Motor neuron (in vitro differentiated cells): ENCODE measurements around the gene ABHD17A. TPM values are rescaled to one million over a fixed set of nuclear protein-coding genes. Genes with fewer than 3 reads are reported as not detected.
A peak's percentile ranks its signal among the peaks of the same experiment; 100 is the strongest.

ENCODE experiments used
- ATAC-seq, 8 experiments: fragments of 200-7000 bp; cut with Tn5 transposase; replicated peaks in 6 of 8; 2 replicates each; pipeline ENCODE4 v1.8.0; 2021; ENCODE audit warnings: mild to moderate bottlenecking in 8 of 8, moderate library complexity in 8 of 8
- H3K27ac ChIP-seq, 2 donors: fragments of 250-450 bp; sonication (Bioruptor Pico); 2 replicates each; pipeline ENCODE4 v1.9.0; 2021; ENCODE audit warnings: antibody characterized with exemption in 2 of 2, mild to moderate bottlenecking in 2 of 2, moderate library complexity in 1 of 2
- H3K4me1 ChIP-seq, 2 donors: fragments of 250-450 bp; sonication (Bioruptor Pico); replicated peaks in 1 of 2; 2 replicates each; pipeline ENCODE4 v1.6.1; 2021; ENCODE audit warnings: antibody characterized with exemption in 2 of 2, mild to moderate bottlenecking in 2 of 2, moderate library complexity in 1 of 2
- H3K4me3 ChIP-seq, 5 donors: fragments of 250-450 bp; sonication (Bioruptor Pico); 2 replicates each; pipeline ENCODE4 v1.9.0; 2021; ENCODE audit warnings: antibody characterized with exemption in 5 of 5, mild to moderate bottlenecking in 5 of 5, moderate library complexity in 4 of 5
- WGBS, 10 experiments: fragments of 450-650 bp; shearing (Covaris generic); methylation state at CpG; one replicate each; pipeline ENCODE4 v1.0.0; 2022; 5-methylcytosine and 5-hydroxymethylcytosine counted together
- in situ Hi-C, 9 experiments: fragments of 400-800 bp; cut with MboI; loops; one replicate each; pipeline ENCODE4 v1.15.0; 2021; ENCODE audit warnings: low sequenced_read_pairs in 9 of 9, low pct_unique_long_range_greater_than_20kb in 2 of 9; ENCODE audit not compliant: unreplicated experiment in 9 of 9
- total RNA-seq, 8 experiments: library from RNA; unstranded; fragments of 300-600 nt; gene quantifications; 2 replicates each; pipeline versions ENCODE4 v1.2.3 to v1.2.4, GENCODE V29; 2022

The ABHD17A gene
- total RNA-seq, 8 experiments from 2014 or later: 30.4 to 42.3 (median 37.2) TPM

- Histone ChIP-seq H3K4me3 (no peak overlapping the region), H3K4me1 (peaks cover 28 to 40% of the 10 kb centered on the region in 2 donors), H3K27ac (no peak overlapping the region)
- in situ Hi-C loops: no loop called here
- ATAC-seq: no peak
- 60 to 100% (median 75%) methylated on average over 1 to 8 of the region's 10 CpGs; no CpG with 5 or more reads in 2 of the 10 experiments for WGBS, 10 experiments
Measured at GRCh38 chr19:1849886-1850398, 35.4 kb downstream of the ABHD17A start.

DNA sequence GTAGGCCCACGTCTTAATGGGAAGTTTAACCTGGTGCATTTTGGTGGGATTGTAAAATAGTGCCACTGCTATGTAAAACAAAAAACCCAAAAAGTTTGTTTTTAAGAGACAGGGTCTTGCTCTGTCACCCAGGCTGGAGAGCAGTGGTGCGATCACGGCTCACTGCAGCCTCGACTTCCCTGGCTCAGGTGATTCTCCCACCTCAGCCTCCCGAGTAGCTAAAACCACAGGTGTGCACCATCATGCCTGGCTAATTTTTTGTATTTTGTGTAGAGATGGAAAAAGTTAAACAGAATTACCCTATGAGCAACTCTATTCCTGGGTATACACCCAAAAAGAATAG, 36.2 kb downstream of the ABHD17A start:
- no peak for ATAC-seq
- Histone ChIP-seq H3K27ac (no peak overlapping the region), H3K4me1 (peaks cover 19 to 32% of the 10 kb centered on the region in 2 donors), H3K4me3 (no peak overlapping the region)
- in situ Hi-C loops: no loop called here
- 0 to 82% (median 53%) methylated on average over 1 to 4 of the region's 5 CpGs; no CpG with 5 or more reads in 4 of the 10 experiments for WGBS, 10 experiments

GRCh38 chr19:1848399-1849131, 36.7 kb downstream of the ABHD17A start, which contains the start of gene REXO1:
REXO1 (minus strand) TSS chr19:1848483; CDS start chr19:1848358, 125 bp downstream.
- 0 to 60% (median 4%) methylated on average over 1 to 19 of the region's 60 CpGs; no CpG with 5 or more reads in 1 of the 10 experiments for WGBS, 10 experiments
- Histone ChIP-seq H3K4me3 (peak within 1 kb of the TSS; percentile 69 to 98 (median 93)), H3K4me1 (peaks cover 16 to 28% of the 10 kb centered on the region in 2 donors), H3K27ac (peak within 1 kb of the TSS; percentile 100)
- peak; percentile 16 to 78 (median 68) for ATAC-seq
- in situ Hi-C loops: no loop called here

GRCh38 chr19:1847684-1848398, 37.5 kb downstream of the ABHD17A start:
- H3K4me1 ChIP-seq: peaks cover 14 to 26% of the 10 kb centered on the region in 2 donors

GRCh38 chr19:1847348-1847683, 38.0 kb downstream of the ABHD17A start:
- 4 to 50% (median 18%) methylated on average over 2 to 11 of the region's 12 CpGs; no CpG with 5 or more reads in 3 of the 10 experiments for WGBS, 10 experiments
- peaks cover 10 to 23% of the 10 kb centered on the region in 2 donors for H3K4me1 ChIP-seq
- in situ Hi-C loops: no loop called here
- no peak for ATAC-seq
- peak overlapping the region; percentile 100 for H3K27ac ChIP-seq
- peak overlapping the region; percentile 69 to 98 (median 93) for H3K4me3 ChIP-seq

More at GRCh38 chr19:1847684-1848398, 37.5 kb downstream of the ABHD17A start:
- Histone ChIP-seq H3K4me3 (peak overlapping the region; percentile 69 to 98 (median 93)), H3K27ac (peak overlapping the region; percentile 100)
- WGBS, 10 experiments: 0 to 1% (median 0%) methylated on average over 3 to 17 of the region's 72 CpGs; no CpG with 5 or more reads in 7 of the 10 experiments
- in situ Hi-C loops: no loop called here
- peak in 4 of 8 experiments; percentile 4 to 69 (median 60) for ATAC-seq

DNA sequence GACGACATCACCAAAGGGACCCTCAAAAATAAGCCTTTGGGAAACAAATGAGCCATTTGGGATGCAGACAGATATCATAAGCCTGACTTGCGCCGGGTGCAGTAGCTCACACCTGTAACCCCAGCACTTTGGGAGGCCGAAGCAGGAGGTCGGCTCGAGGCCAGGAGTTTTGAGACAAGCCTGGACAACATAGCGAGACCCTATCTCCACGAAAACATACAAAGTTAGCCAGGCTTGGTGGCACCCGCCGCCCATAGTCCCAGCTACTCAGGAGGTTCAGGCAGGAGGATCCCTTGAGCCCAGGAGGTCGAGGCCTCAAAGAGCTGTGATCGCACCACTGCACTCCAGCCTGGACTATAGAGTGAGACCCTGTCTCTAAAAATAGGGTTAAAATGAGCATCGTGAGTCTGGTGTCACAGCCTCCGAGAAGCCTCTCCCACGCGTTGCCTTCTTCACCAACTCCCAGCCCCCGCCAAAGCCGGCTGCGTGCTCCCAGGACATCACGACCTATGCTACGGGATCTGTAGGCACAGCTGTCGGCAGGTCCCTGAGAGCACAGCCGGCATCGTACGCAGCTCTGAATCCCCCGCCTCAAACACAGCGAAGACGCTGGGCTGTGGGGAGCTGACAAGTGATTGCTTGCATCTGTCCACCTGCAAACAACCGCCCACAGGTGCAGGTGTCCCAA, 38.6 kb downstream of the ABHD17A start:
- H3K4me1 ChIP-seq: peaks cover 6 to 21% of the 10 kb centered on the region in 2 donors
- H3K27ac ChIP-seq: no peak overlapping the region
- no peak for ATAC-seq
- in situ Hi-C loops: no loop called here
- WGBS, 10 experiments: 76 to 95% (median 82%) methylated on average over 2 to 17 of the region's 29 CpGs; no CpG with 5 or more reads in 2 of the 10 experiments
- H3K4me3 ChIP-seq: peak overlapping the region in 3 of 5 donors; percentile 77 to 98 (median 93)

DNA sequence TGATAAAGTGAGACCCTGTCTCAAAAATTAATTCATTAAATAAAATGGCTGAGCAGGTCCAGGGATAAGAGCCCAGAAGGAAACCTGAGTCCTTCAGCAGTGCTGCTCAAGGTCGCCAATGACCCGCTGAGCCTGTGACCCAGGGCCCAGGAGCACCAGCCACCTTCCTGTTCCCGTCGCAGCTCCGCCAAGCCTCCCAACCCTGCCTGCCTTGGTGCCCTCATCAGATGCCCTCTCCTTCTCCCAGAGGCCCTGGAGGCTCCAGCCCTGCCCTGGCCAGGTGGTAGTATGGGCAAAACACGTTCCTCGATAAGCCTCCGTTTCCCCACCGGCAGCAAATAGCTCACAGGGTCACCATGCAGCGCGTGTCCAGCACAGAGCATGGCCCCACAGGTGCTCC, 39.7 kb downstream of the ABHD17A start:
- in situ Hi-C loops: no loop called here
- Histone ChIP-seq H3K4me1 (peaks cover 6 to 28% of the 10 kb centered on the region in 2 donors), H3K4me3 (no peak overlapping the region), H3K27ac (no peak overlapping the region)
- ATAC-seq: no peak
- WGBS, 10 experiments: 80 to 98% (median 95%) methylated on average over 1 to 7 of the region's 11 CpGs; no CpG with 5 or more reads in 5 of the 10 experiments

GRCh38 chr19:1845125-1845515, 40.2 kb downstream of the ABHD17A start:
- Histone ChIP-seq H3K4me3 (no peak overlapping the region), H3K27ac (no peak overlapping the region), H3K4me1 (peaks cover 6 to 30% of the 10 kb centered on the region in 2 donors)
- no peak for ATAC-seq
- 96 to 100% (median 100%) methylated on average over 2 to 4 of the region's 16 CpGs; no CpG with 5 or more reads in 6 of the 10 experiments for WGBS, 10 experiments
- in situ Hi-C loops: no loop called here

DNA sequence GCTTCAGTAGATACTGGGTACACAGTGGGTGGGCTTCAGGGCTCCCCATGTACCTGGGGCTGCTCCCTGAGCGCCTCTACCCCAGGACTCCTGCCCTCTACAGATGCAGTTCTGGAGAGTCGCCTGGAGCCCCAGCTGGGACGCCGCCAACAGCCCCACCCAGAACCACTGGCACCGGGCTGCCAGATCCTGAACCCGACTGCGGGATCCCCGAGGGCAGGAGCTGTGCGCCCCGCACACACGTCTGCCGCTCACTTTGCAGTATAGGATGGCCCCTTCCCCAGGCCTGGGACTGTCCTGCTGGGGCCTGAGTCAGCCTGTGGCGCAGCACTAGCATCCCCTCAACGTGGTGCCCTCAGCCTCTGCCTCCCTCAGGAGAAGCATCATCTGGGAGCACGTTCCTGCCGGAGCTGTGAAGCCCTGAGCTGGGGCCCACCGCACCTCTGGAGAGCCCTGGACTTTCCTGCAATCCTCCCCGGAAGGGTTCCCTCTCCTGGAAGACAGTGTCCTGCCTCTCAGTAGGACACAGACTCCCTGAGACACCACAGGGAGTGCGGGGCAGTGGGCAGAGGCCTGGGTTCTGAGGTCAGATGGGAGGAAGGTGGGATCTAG, 40.7 kb downstream of the ABHD17A start:
- ATAC-seq: no peak

GRCh38 chr19:1843646-1844394, 41.5 kb downstream of the ABHD17A start:
- ATAC-seq: no peak
- 74 to 100% (median 93%) methylated on average over 1 to 9 of the region's 25 CpGs; no CpG with 5 or more reads in 5 of the 10 experiments for WGBS, 10 experiments
- H3K4me1 ChIP-seq: peaks cover 6 to 34% of the 10 kb centered on the region in 2 donors
- no peak overlapping the region for H3K4me3 ChIP-seq
- peak overlapping the region in 1 of 2 donors; percentile 30 for H3K27ac ChIP-seq
- in situ Hi-C loops: no loop called here

More for the DNA sequence above, 40.7 kb downstream of the ABHD17A start:
- Histone ChIP-seq H3K4me1 (peaks cover 6 to 34% of the 10 kb centered on the region in 2 donors), H3K27ac (no peak overlapping the region), H3K4me3 (no peak overlapping the region)
- WGBS, 10 experiments: 30 to 100% (median 60%) methylated on average over 1 to 4 of the region's 19 CpGs; no CpG with 5 or more reads in 5 of the 10 experiments
- in situ Hi-C loops: no loop called here

DNA sequence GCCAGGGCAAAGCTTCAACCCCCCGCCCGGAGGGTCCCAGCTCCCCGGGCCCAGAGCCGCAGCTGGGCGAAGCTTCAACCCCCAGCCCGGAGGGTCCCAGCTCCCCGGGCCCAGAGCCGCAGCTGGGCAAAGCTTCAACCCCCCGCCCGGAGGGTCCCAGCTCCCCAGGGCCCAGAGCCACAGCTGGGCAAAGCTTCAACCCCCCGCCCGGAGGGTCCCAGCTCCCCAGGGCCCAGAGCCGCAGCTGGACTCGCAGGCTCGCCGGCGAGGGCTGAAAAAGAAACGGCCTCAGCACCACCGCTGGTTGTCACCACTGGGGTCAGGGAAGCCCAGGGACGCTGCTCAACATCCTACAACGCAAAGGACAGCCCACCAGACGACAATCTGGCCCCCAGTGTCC, 42.2 kb downstream of the ABHD17A start:
- ATAC-seq: no peak
- whole genome bisulfite sequencing, 10 experiments: 80% methylated on average over 2 of the region's 22 CpGs; no CpG with 5 or more reads in 9 of the 10 experiments
- H3K4me3 ChIP-seq: no peak overlapping the region
- H3K4me1 ChIP-seq: peaks cover 6 to 35% of the 10 kb centered on the region in 2 donors
- in situ Hi-C loops: no loop called here
- peak overlapping the region in 1 of 2 donors; percentile 30 for H3K27ac ChIP-seq
